ENCODE data around the gene TAX1BP3. TPM values are rescaled to one million over a fixed set of nuclear protein-coding genes. Genes with fewer than 3 reads are reported as not detected.

TAX1BP3 gene
- total RNA-seq, 2 donors from 2014 or later = 231 to 293 TPM

DNA sequence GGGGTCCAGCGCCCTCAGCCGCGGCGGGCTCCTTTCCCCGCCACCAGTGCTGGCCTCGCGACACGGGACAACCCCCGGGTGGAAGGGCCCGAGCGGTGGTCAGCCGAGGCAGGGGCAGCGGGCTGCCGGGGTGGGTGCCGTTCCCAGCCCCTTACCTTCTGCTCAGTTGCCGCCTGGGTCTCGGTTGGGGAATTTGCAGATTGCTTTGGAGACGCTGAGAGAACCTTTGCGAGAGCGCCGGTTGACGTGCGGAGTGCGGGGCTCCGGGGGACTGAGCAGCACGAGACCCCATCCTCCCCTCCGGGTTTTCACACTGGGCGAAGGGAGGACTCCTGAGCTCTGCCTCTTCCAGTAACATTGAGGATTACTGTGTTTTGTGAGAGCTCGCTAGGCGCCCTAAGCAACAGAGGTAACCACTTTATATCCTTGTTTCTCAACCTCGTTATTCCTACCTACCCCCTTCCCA lies 31.4 kb downstream of the TAX1BP3 start:
- DNase-seq (no peak), ATAC-seq (no peak)
- intact Hi-C loops (cut with DNase I, micrococcal nuclease) = no loop called here

GRCh38 chr17:3636154-3636907 lies 32.0 kb downstream of the TAX1BP3 start, which contains the start of the genes CTNS and SHPK:
TSS of gene CTNS (plus strand) at chr17:3636760. CDS start at chr17:3640207, 3,447 bp downstream.
TSS of gene SHPK (minus strand) at chr17:3636250. CDS start at chr17:3636219, 31 bp downstream.
- peak; percentile 96 to 97 for DNase-seq
- intact Hi-C loops (cut with DNase I, micrococcal nuclease) = no loop called here
- ATAC-seq = peak; percentile 93

GRCh38 chr17:3635474-3636153 lies 32.8 kb downstream of the TAX1BP3 start:
- peak; percentile 44 to 56 for DNase-seq
- peak; percentile 56 for ATAC-seq
- intact Hi-C loops (cut with DNase I, micrococcal nuclease) = no loop called here

DNA sequence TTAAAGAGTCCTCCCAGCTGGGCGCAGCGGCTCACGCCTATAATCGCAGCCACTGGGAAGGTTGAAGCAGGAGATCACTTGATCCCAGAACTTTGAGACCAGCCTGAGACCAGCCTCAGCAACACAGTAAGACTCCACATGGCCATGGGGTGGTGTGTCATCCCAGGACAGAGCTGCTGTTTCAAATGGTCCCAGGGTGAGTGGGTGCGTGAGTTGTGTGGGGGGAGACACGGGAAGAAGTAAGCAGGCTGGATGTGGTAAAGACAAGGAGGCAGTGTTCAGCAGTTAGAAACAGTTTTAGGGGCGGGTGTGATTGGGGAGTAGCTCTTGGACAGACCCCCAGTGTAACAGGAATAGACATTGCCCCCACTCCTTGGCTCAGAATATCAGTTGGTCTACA lies 36.1 kb downstream of the TAX1BP3 start:
- DNase-seq = no peak
- intact Hi-C loops (cut with DNase I, micrococcal nuclease) = no loop called here
- ATAC-seq = no peak

DNA sequence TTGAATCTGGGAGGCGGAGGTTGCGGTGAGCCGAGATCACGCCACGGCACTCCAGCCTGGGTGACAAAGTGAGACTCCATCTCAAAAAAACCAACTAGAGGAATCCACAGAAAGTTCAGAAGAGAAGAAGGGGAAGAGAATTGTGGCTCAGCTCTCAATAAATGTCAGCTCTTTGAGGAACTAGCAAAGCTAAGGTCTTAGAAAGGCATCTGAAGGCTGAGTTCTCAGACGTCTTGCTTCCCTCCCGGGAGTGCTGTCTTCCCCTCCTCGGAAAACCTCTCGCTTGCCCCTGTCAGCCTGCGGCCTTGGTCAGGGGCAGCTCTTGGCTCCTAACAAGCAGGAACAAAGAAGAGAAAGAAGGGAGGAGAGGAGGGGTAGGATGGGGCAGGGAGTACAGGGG lies 37.6 kb downstream of the TAX1BP3 start:
- intact Hi-C loops (cut with DNase I, micrococcal nuclease) = no loop called here
- no peak for DNase-seq
- ATAC-seq = no peak

- DNase-seq (no peak), ATAC-seq (no peak)
- intact Hi-C loops (cut with DNase I, micrococcal nuclease) = no loop called here
Measured at GRCh38 chr17:3627769-3628167, 40.6 kb downstream of the TAX1BP3 start.

DNA sequence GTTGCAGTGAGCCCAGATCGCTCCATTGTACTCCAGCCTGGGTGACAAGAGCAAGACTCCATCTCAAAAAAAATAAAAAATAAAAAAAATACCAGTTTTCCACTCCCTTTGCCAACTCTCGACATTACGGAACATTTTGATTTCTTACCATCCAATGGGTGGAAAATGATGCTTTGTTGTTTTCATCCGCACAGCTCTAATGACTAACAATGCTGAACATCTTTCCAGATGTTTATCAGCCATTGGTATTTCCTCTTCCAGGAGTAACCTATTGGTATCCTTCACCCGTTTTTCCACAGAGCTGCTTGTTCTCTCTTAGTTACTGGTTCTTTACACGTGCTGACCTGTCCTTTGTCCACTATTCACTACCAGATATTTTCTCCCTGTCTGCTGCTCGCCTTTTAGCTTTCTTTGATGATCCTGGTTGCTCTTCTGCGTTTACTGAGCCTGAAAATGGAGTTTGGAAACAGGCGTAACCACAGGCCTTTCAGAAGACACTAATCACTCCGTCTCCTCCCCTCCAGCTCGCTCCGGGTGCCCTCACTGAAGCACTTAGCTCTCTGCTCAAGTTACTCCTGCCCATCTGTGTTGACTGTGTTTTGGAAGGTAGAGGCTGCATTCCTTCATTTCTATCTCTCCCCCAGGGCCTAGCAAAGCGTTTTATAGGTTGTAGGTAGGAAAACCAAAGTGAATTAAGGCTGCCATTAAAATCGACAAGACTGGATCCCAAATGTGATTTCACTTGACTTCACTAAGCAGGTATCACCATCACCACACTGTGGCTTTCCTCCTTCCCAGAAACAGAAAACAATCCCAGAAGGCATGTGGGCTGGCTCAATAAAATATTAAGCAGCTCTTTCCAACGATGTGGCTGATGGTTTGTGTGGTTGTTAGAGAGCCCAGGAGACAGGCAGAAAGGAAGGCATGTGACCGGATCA lies 41.3 kb downstream of the TAX1BP3 start:
- no peak for ATAC-seq
- intact Hi-C loops (cut with DNase I, micrococcal nuclease) = no loop called here
- no peak for DNase-seq

GRCh38 chr17:3622977-3623594 lies 45.3 kb downstream of the TAX1BP3 start:
- intact Hi-C loops (cut with DNase I, micrococcal nuclease) = no loop called here
- ATAC-seq = no peak
- DNase-seq = no peak

DNA sequence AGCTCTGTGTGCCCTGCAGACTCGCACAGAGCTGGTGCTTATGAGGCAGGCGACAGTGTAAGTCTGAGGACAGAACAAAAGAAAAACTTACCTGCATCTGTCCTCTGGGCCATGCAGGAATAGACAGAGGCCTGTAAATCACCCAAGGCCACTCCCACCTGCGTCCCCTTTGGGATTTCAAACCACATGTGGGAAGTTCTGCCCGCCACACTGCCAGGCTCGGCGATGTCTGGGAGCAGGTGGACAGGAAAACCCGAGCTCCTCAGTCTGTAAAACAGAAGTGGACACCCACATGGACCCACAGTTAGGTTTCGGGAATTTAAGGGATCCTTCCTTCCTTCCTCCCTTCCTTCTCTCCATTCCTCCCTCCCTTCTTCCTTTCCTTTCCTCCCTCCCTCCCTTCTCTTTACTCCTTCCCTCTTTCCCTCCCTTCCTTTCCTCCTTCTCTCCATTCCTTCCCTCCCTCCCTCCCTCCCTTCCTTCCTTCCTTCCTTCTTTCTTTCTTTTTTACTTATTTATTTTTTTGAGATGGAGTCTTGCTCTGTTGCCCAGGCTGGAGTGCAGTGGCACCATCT lies 47.1 kb downstream of the TAX1BP3 start:
- intact Hi-C loops (cut with DNase I, micrococcal nuclease) = no loop called here
- DNase-seq = no peak
- ATAC-seq = no peak

- intact Hi-C loops (cut with DNase I, micrococcal nuclease) = no loop called here
- no peak for DNase-seq
Measured at GRCh38 chr17:3615160-3615870, 53.1 kb downstream of the TAX1BP3 start.

GRCh38 chr17:3613124-3613523 lies 55.3 kb downstream of the TAX1BP3 start:
- intact Hi-C loops (cut with DNase I, micrococcal nuclease) = no loop called here
- ATAC-seq (peak; percentile 95), DNase-seq (peak; percentile 41 to 58)

More at GRCh38 chr17:3615160-3615870, 53.1 kb downstream of the TAX1BP3 start:
- ATAC-seq = no peak

Other genes starting within 250 kb of the TAX1BP3 start
- gene OR1E2, start 234.7 kb downstream of the TAX1BP3 start, total RNA-seq = not detected
- gene SPATA22, start 196.8 kb downstream of the TAX1BP3 start, total RNA-seq = not detected
- 1 to 10 TPM; 1.0 to 3.1 TPM for gene ASPA, start 192.6 kb downstream of the TAX1BP3 start, total RNA-seq
- gene TRPV3, start 110.8 kb downstream of the TAX1BP3 start, total RNA-seq = 1 to 10 TPM in 1 of 2 donors, under 1 TPM in 1; 0.43 to 1.5 TPM
- 1 to 10 TPM; 6.3 to 8.6 TPM for gene TRPV1, start 59.2 kb downstream of the TAX1BP3 start, total RNA-seq
- gene SHPK, start 32.3 kb downstream of the TAX1BP3 start, total RNA-seq = 10 to 100 TPM; 19.1 to 19.6 TPM
- gene CTNS, start 31.8 kb downstream of the TAX1BP3 start, total RNA-seq = 1 to 10 TPM; 7.7 to 8.0 TPM
- gene EMC6, start 234 bp upstream of the TAX1BP3 start, total RNA-seq = 10 to 100 TPM; 29.7 to 36.0 TPM
- gene P2RX5, start 27.6 kb upstream of the TAX1BP3 start, total RNA-seq = 1 to 10 TPM; 1.6 to 2.6 TPM
- gene HASPIN, start 55.3 kb upstream of the TAX1BP3 start, total RNA-seq = 1 to 10 TPM; 1.1 to 2.6 TPM
- gene ITGAE, start 132.6 kb upstream of the TAX1BP3 start, total RNA-seq = 10 to 100 TPM; 15.6 to 16.2 TPM
- gene NCBP3, start 177.7 kb upstream of the TAX1BP3 start, total RNA-seq = 10 to 100 TPM; 35.9 to 42.5 TPM
- gene CAMKK1, start 224.5 kb upstream of the TAX1BP3 start, total RNA-seq = 1 to 10 TPM; 5.0 to 6.3 TPM
- 1 to 10 TPM; 2.8 to 5.9 TPM for gene P2RX1, start 247.9 kb upstream of the TAX1BP3 start, total RNA-seq